ENCODE measurements around the gene SYNE1. TPM values are rescaled to one million over a fixed set of nuclear protein-coding genes. Genes with fewer than 3 reads are reported as not detected.

SYNE1 gene
- total RNA-seq, 1 experiment from 2014 or later: 14.2 TPM

- in situ Hi-C loops (cut with HindIII; ENCODE audit: low pct_unique_long_range_greater_than_20kb, low sequenced_read_pairs): no loop called here
Observed at GRCh38 chr6:152129691-152130151, 507.4 kb downstream of the SYNE1 start.

GRCh38 chr6:152127432-152128165 is 509.6 kb downstream of the SYNE1 start:
- DNase-seq (ENCODE audit: low read depth): no peak
- in situ Hi-C loops (cut with HindIII; ENCODE audit: low pct_unique_long_range_greater_than_20kb, low sequenced_read_pairs): no loop called here

More at GRCh38 chr6:152129691-152130151, 507.4 kb downstream of the SYNE1 start:
- no peak for DNase-seq (ENCODE audit: low read depth)

DNA sequence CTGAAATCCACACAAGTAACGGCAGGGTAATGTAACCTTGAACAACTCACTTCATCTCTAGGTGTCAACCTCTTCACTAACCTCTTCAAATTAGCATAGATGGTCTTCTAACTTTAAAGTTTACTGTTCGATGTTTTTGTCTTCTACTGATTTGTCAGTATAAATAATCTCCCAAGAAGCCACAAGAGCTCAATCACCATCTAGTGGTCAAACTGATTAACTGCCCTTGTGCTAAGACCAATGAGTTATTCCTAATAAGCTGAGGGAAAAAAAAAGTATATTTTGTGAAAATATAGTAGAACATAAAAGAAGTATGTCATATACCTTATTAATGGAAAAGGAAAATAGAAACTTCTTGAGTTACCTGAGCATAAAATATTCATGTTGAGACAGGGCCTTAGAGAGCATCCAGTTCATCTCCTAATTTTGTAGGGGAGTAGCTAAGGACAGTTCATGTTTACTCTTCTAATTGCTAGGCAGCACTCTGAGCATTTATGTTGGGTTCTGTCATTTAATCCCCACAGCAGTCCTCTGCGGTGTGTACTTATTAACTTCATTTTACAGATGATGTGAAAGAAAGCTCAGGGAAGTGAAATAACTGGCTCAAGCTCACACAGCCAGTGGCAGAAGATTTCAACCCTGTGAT is 512.6 kb downstream of the SYNE1 start:
- in situ Hi-C loops (cut with HindIII; ENCODE audit: low pct_unique_long_range_greater_than_20kb, low sequenced_read_pairs): no loop called here
- peak; percentile 29 for DNase-seq (ENCODE audit: low read depth)

DNA sequence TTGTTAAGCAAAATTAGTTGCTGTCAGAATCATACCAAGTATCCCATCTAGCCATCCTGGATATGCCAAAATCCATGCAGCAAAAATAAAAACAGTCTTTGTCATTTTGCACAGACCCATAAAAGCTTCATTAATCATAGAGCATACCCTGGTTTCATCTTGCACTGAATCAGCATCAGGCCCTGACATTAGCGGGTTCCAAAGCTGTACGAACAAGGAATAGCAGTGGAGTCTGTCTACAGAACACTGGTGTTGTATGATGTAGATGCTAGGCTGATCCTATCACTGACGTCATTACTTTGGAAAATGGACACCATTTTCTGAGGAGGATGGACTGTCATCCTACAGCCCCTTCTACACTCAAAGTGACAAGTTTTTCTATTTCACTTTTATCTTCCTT is 514.1 kb downstream of the SYNE1 start:
- in situ Hi-C loops (cut with HindIII; ENCODE audit: low pct_unique_long_range_greater_than_20kb, low sequenced_read_pairs): no loop called here

DNA sequence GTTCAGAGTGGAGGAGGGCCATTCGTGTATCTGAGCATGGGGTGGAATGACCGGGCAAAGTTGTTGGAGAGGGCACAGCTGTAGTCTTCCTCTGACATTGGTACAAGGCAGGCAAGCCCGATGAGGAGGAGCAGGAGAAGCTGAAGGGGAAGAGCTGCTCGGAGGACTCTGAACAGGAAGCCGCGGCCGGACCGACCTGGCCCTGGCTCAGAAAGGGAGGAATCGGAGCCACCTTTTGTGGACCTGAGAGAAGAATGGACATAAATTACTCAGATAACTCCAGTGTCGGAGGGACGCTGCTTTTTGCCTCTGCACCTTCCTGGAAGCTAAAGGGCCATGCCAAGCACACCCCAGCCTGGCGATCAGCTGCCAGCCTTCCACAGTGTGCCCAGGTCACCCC is 514.7 kb downstream of the SYNE1 start:
- DNase-seq (ENCODE audit: low read depth): no peak
- in situ Hi-C loops (cut with HindIII; ENCODE audit: low pct_unique_long_range_greater_than_20kb, low sequenced_read_pairs): no loop called here

More for the DNA sequence above, 514.1 kb downstream of the SYNE1 start:
- no peak for DNase-seq (ENCODE audit: low read depth)

GRCh38 chr6:152121910-152122309 is 515.3 kb downstream of the SYNE1 start:
- in situ Hi-C loops (cut with HindIII; ENCODE audit: low pct_unique_long_range_greater_than_20kb, low sequenced_read_pairs): no loop called here
- DNase-seq (ENCODE audit: low read depth): no peak

- in situ Hi-C loops (cut with HindIII; ENCODE audit: low pct_unique_long_range_greater_than_20kb, low sequenced_read_pairs): no loop called here
- no peak for DNase-seq (ENCODE audit: low read depth)
Observed at GRCh38 chr6:152119831-152120230, 517.3 kb downstream of the SYNE1 start.

GRCh38 chr6:152118678-152119077 is 518.5 kb downstream of the SYNE1 start:
- no peak for DNase-seq (ENCODE audit: low read depth)
- in situ Hi-C loops (cut with HindIII; ENCODE audit: low pct_unique_long_range_greater_than_20kb, low sequenced_read_pairs): no loop called here

DNA sequence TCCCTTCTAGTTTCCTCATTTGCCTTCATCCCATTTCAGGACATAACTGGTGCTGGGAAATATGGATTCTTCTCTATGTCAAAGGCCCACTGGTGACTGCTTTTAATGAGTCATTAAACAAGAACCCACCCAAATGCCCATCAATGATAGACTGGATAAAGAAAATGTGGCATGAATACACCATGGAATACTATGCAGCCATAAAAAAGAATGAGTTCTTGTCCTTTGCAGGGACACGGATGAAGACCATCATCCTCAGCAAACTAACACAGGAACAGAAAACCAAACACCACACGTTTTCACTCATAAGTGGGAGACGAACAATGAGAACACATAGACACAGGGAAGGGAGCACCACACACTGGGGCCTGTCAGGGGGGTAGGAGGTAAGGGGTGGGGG is 518.9 kb downstream of the SYNE1 start:
- no peak for DNase-seq (ENCODE audit: low read depth)
- in situ Hi-C loops (cut with HindIII; ENCODE audit: low pct_unique_long_range_greater_than_20kb, low sequenced_read_pairs): no loop called here

GRCh38 chr6:152117156-152118133 is 519.7 kb downstream of the SYNE1 start:
- DNase-seq (ENCODE audit: low read depth): no peak

DNA sequence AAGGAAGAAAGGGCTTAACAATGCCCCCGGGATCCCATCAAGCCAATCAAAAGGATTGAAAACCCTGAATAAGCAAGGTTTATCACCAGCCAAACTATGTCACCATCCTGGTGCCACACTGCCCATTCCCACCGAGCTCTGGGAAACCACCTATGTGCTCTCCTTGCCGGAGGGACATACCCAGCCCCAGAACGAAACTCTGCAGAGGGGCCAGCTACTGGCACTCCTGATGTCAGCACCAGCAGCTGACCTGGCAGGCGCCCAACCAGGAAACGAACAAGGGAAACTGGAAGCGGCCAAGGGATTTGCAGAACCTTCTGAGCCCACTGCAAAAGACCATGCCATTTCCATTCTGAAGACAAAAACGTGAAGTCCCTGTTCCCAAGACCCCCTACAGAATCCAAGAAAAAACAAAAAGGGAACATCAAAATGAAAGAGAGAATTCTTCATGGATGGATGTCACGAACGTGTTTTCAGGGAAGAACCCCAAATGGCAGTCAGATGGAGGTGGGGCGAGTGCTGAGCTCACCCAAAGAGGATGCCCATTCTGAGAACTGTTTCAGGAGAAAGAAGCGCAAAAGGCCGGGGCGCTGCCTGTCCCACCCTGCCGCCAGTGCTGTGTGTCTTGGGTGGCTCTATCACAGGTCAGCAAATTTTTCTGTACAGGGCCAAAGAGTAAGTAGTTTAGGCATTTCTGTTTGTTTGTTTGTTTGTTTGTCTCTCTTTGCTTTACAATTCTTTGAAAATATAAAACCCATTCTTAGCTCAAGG is 524.5 kb downstream of the SYNE1 start:
- no peak for DNase-seq (ENCODE audit: low read depth)
- in situ Hi-C loops (cut with HindIII; ENCODE audit: low pct_unique_long_range_greater_than_20kb, low sequenced_read_pairs): no loop called here

More at GRCh38 chr6:152117156-152118133, 519.7 kb downstream of the SYNE1 start:
- in situ Hi-C loops (cut with HindIII; ENCODE audit: low pct_unique_long_range_greater_than_20kb, low sequenced_read_pairs): no loop called here

DNA sequence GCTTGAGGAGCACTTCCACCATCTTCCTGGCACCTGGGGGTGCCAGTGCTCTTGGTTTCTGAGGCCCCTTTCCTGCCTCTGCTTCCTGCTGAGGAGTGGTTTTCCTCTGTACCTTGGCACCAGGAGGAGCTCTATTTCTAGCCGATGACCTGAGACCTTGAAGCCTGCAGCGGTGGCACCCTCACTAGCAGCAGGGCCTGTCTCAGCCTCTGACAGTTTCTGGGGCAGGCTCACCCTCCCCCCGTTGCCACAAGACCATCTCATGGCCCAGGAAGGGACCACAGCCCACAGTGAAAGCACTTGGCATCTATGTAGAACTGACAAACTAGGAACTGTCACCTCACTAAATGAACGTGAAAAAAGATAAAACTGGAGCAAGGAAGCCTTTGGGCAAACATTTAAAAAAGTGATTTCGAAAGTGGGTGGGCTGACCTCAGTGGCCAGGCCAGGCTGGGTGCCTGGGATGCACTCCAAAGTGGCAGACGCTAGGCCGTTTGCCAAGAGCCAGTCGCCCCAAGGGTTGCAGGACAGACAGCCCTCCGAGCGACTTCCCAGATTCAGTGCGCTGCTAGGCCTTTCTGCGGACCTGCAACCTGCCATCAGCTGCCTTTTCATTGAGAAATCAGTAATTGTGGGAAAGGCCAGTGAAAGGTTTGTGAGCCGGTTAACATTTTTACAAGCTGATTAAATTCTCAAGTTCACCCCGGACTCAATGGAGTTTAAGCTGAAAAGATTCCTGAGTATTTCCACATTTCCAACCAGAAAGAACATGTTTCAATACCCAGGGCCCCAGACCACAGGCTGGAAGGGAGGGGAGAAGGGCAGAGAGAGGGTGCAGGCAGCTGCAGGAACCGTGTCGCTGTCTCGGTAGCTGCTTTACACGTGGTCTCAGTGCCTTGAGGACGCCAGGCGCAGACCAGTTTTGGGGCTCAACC is 526.0 kb downstream of the SYNE1 start:
- in situ Hi-C loops (cut with HindIII; ENCODE audit: low pct_unique_long_range_greater_than_20kb, low sequenced_read_pairs): no loop called here
- no peak for DNase-seq (ENCODE audit: low read depth)

DNA sequence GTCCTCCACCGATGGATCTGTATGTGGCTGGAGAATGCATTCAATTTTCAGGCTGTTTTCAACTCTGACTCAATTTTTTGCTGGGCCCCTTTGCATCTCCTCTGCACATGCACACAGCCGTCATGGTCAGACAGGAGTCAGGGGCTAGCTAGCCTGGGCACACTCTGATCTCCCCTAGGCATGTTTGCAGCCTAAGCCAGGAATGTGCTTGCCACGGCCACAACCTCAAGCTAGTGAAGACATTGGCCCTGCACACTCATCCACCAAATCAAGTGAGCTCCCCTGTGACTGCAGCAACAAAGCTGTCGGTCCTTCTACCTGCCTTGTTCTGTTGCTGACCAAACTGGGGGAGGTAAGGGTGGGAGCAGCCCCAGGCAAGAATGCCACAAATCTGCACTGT is 529.2 kb downstream of the SYNE1 start:
- DNase-seq (ENCODE audit: low read depth): no peak
- in situ Hi-C loops (cut with HindIII; ENCODE audit: low pct_unique_long_range_greater_than_20kb, low sequenced_read_pairs): no loop called here

DNA sequence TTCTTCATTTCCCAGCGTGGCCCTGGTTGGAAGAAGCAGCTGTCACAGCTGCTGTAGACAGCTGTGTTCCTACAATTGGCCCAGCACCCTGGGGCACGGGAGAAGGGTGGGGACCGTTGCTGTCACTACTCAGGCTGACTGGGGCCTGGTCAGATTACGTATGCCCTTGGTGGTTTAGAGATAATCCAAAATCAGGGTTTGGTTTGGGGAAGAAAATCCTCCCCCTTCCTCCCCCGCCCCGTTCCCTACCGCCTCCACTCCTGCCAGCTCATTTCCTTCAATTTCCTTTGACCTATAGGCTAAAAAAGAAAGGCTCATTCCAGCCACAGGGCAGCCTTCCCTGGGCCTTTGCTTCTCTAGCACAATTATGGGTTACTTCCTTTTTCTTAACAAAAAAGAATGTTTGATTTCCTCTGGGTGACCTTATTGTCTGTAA is 537.0 kb downstream of the SYNE1 start:
- in situ Hi-C loops (cut with HindIII; ENCODE audit: low pct_unique_long_range_greater_than_20kb, low sequenced_read_pairs): no loop called here
- DNase-seq (ENCODE audit: low read depth): no peak

- in situ Hi-C loops (cut with HindIII; ENCODE audit: low pct_unique_long_range_greater_than_20kb, low sequenced_read_pairs): no loop called here
- no peak for DNase-seq (ENCODE audit: low read depth)
Observed at GRCh38 chr6:152099446-152100182, 537.5 kb downstream of the SYNE1 start.

DNA sequence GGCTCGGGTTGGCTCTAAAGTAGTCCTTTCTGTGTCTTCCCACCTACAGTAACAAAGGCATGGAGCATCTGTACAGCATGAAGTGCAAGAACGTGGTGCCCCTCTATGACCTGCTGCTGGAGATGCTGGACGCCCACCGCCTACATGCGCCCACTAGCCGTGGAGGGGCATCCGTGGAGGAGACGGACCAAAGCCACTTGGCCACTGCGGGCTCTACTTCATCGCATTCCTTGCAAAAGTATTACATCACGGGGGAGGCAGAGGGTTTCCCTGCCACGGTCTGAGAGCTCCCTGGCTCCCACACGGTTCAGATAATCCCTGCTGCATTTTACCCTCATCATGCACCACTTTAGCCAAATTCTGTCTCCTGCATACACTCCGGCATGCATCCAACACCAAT is 538.5 kb downstream of the SYNE1 start:
- no peak for DNase-seq (ENCODE audit: low read depth)
- in situ Hi-C loops (cut with HindIII; ENCODE audit: low pct_unique_long_range_greater_than_20kb, low sequenced_read_pairs): no loop called here

Measured in Caki2 (cell line).